Duodenal mucosa (tissue), 2 donors: ENCODE data around the gene TTC7B.

Experiments used
- H3K27ac ChIP-seq: one replicate; pipeline ENCODE4 v1.7.0; 2013; ENCODE audit warnings: low read depth, low read length
- H3K27me3 ChIP-seq, 2 donors: one replicate each; pipeline ENCODE4 v1.7.0; 2013; ENCODE audit warnings: low read length in 2 of 2, control low read depth in 1 of 2; ENCODE audit not compliant: insufficient read depth in 2 of 2, control insufficient read depth in 1 of 2
- H3K36me3 ChIP-seq, 2 donors: one replicate each; pipeline ENCODE4 v1.7.0; 2013; ENCODE audit warnings: low read length in 2 of 2, control low read depth in 1 of 2; ENCODE audit not compliant: insufficient read depth in 2 of 2, control insufficient read depth in 1 of 2
- H3K4me1 ChIP-seq, 2 donors: one replicate each; pipeline ENCODE4 v1.7.0; 2013; ENCODE audit warnings: low read length in 2 of 2, control low read depth in 1 of 2; ENCODE audit not compliant: insufficient read depth in 2 of 2, control insufficient read depth in 1 of 2
- H3K4me3 ChIP-seq, 2 donors: one replicate each; pipeline ENCODE4 v1.7.0; 2013; ENCODE audit warnings: low read length in 2 of 2, low read depth in 1 of 2
- H3K9ac ChIP-seq, 2 donors: one replicate each; pipeline ENCODE4 v1.7.0; 2013; ENCODE audit warnings: low read length in 2 of 2, low read depth in 1 of 2
- H3K9me3 ChIP-seq, 2 donors: one replicate each; pipeline ENCODE4 v1.7.0; 2013; ENCODE audit warnings: low read length in 2 of 2, control low read depth in 1 of 2; ENCODE audit not compliant: control insufficient read depth in 1 of 2

Gene TTC7B

DNA sequence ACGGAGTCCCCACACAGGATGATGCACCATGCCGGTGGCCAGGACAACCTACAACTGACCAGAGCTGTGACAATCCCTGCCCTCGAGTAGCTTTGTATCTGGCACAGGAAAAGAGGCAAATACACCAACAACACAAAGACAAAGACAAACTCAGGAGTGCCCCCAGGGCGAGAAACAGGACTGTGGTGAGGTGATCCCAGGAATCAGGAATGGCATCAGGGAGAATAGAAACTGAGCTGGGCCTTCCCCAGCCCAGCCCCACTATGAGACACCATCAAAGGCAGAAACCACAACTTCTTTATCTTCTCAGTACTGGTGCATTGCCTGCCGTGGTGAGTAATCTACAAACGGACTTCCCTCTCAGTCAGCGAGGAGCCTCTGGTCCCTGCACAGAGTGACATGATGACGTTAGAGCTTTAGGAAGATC, 157.7 kb downstream of the TTC7B start:
- H3K27ac ChIP-seq, result no peak overlapping the region
- no peaks in the 10 kb centered on the region for H3K36me3 ChIP-seq
- peaks cover 10 to 16% of the 10 kb centered on the region in 2 donors for H3K4me1 ChIP-seq
- H3K9me3 ChIP-seq, result no peaks in the 10 kb centered on the region
- H3K4me3 ChIP-seq, result no peak overlapping the region
- no peak overlapping the region for H3K9ac ChIP-seq
- no peaks in the 10 kb centered on the region for H3K27me3 ChIP-seq

DNA sequence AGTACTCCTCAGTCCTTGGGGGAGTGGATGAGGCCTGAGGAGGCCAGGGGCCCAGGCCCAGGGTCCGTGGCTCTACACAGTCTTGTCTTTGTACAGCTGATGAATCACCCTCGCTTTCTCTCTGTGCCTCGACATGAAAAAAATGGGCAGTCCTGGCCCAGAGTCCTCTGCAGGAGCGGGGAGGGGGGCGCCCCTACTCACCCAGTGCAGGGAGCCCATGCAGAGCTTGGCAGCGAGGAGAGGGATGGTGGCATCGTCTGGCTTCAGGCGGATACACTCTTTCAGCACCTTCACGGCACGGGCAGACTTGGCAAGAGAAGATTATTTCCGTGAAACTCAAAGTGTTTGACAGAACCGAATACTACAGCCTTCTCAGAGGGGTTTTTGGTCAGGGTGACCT, 159.3 kb downstream of the TTC7B start:
- Histone ChIP-seq H3K27me3 (no peaks in the 10 kb centered on the region), H3K9me3 (no peaks in the 10 kb centered on the region), H3K27ac (no peak overlapping the region), H3K4me1 (peaks cover 7 to 11% of the 10 kb centered on the region in 2 donors), H3K4me3 (no peak overlapping the region), H3K36me3 (no peaks in the 10 kb centered on the region), H3K9ac (no peak overlapping the region)

DNA sequence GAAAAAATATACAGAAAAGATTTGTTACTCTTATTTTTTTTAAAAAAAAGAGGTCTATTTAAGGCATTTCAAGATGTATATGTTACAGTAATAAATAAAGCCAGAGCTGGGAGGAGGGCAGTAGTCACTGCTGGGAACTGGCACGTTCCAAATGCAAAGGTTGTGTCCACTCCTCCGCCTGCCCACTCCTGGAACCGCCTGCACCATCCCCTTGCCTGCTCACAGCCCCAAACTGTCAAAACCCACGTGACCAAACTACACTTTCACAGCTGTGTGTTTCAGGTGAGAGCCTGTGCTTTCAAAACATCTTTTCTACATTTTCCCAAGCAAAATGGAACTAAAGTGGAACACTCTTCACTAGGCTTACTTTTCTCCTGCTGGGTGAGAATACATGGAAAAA, 160.4 kb downstream of the TTC7B start:
- no peaks in the 10 kb centered on the region for H3K27me3 ChIP-seq
- H3K4me1 ChIP-seq, result peaks cover 3 to 6% of the 10 kb centered on the region in 2 donors
- H3K4me3 ChIP-seq, result no peak overlapping the region
- no peaks in the 10 kb centered on the region for H3K9me3 ChIP-seq
- no peak overlapping the region for H3K27ac ChIP-seq
- no peak overlapping the region for H3K9ac ChIP-seq
- no peaks in the 10 kb centered on the region for H3K36me3 ChIP-seq

DNA sequence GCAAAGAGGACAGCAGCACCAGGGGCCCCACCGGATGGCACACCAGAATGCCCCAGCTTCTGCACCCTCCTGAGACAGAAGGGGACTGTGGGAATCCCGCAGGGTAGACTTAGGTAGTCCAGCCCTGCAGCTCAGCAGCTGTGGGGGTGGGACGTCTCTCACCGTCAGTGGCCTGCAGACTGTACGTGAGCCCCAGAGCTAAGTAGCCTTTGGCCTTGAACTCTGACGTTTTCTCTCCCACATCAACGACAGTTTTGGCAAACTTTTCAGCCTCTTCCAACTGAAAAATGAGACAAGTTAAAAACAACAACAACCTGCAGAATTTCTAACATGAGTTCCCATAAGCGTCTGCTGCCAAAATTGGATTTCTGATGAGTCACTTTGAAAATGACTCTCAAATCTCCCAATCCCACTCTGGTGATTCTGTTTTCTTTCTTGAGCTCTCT, 161.4 kb downstream of the TTC7B start:
- no peak overlapping the region for H3K27ac ChIP-seq
- H3K36me3 ChIP-seq, result no peaks in the 10 kb centered on the region
- no peaks in the 10 kb centered on the region for H3K9me3 ChIP-seq
- H3K4me3 ChIP-seq, result no peak overlapping the region
- H3K27me3 ChIP-seq, result no peaks in the 10 kb centered on the region
- H3K4me1 ChIP-seq, result no peaks in the 10 kb centered on the region
- H3K9ac ChIP-seq, result no peak overlapping the region

DNA sequence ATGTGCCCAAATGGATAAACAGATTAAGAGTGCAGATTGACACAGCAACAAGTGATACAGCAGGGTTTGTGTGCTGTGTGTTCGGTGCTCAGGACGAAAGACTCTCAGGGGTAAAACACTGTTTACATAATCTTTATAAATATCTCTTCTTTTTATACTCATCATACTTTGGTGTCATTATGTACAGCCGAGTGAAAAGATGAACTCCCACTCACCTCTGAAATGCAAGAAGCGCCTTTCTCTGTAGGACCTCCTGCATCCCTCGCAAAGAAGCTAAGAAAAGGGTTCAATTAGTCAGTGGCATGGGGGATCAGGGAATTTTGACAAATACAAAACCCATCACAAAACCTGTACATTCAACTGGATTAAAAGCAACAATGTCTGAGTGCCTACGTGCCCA, 163.6 kb downstream of the TTC7B start:
- Histone ChIP-seq H3K36me3 (no peaks in the 10 kb centered on the region), H3K27me3 (no peaks in the 10 kb centered on the region), H3K4me3 (no peak overlapping the region), H3K9me3 (no peaks in the 10 kb centered on the region), H3K27ac (no peak overlapping the region), H3K4me1 (no peaks in the 10 kb centered on the region), H3K9ac (no peak overlapping the region)

DNA sequence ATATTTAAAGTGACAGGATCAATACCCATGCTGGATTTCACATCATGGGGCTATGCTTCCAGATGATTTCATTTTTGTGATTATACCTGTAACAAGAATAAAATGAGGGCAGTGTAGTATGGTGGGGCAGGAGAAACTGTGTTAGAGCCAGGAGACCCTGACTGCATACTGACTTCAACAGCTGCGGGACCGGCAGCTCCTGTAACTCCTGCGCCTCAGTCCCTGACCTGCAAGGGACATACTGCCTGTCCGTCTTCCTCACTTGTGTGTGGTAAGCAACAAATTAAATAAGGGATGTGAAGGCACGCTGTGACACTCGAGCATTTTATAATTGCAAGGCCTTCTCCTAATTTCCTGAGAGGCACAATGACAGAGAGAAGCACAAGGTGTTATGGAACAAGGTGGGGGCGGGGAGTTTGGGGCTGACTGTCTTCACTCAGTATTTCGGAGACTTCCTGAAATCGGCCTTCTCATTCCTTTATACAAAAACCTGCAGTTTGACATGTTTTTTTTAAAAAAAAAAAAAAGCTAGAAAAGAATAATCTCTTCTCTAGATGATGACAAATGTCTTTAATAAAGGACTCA, 164.2 kb downstream of the TTC7B start:
- H3K36me3 ChIP-seq, result no peaks in the 10 kb centered on the region
- H3K9me3 ChIP-seq, result no peaks in the 10 kb centered on the region
- no peak overlapping the region for H3K27ac ChIP-seq
- no peak overlapping the region for H3K9ac ChIP-seq
- no peak overlapping the region for H3K4me3 ChIP-seq
- H3K27me3 ChIP-seq, result no peaks in the 10 kb centered on the region
- H3K4me1 ChIP-seq, result no peaks in the 10 kb centered on the region

DNA sequence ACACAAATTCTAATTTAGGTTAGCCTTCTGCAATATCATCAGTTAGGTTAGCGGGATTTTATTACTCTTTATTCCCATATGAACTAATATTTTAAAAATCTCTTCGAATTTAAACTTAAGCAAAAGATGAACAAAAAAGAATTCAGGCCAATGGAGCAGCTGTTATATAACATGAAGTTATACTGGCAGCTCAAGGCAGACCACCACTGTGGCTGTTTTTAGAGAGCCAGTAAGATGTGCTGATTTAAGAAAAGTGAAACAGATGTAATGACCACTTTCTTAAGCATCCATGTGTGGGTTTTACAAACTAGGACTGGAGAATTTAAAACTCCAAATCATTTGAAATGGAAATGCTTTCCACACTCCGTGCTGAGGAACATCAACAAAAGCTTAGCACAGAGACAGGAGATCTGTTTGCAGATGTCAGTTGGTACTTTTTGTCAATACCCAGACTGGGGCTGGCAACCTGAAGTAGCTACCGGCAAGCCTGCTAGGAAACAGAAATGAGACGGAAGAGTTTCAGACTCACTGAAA, 164.9 kb downstream of the TTC7B start:
- no peaks in the 10 kb centered on the region for H3K4me1 ChIP-seq
- H3K4me3 ChIP-seq, result no peak overlapping the region
- no peak overlapping the region for H3K27ac ChIP-seq
- no peaks in the 10 kb centered on the region for H3K9me3 ChIP-seq
- H3K36me3 ChIP-seq, result no peaks in the 10 kb centered on the region
- no peaks in the 10 kb centered on the region for H3K27me3 ChIP-seq
- H3K9ac ChIP-seq, result no peak overlapping the region

DNA sequence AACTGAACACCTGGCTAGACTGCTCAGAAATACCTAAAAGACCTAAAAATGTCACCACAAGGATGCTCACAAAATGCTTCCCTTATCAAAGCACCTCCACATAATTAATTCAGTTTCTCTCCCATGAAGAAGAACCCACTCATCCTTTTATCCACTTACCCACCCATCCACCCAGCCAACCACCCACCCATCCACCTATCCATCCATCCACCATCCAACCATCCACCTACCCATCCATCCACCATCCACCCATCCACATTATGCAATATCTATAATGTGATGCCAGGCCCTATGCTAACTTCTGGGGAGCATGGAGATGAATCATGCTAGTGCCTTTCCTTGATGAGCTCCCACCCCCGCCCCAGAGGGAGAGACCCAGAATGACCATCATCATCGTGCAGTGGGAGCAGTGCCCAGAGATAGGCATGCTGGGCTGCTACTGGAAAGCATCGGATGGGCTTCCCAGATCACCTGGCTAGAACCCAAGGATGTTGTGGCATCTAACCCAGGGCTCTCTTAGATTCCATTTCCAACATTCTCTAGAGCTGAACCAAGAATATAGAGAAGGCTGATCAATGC, 166.6 kb downstream of the TTC7B start:
- H3K27me3 ChIP-seq, result no peaks in the 10 kb centered on the region
- no peaks in the 10 kb centered on the region for H3K36me3 ChIP-seq
- H3K9ac ChIP-seq, result no peak overlapping the region
- no peak overlapping the region for H3K27ac ChIP-seq
- H3K4me3 ChIP-seq, result no peak overlapping the region
- H3K9me3 ChIP-seq, result no peaks in the 10 kb centered on the region
- H3K4me1 ChIP-seq, result peaks cover 0 to 4% of the 10 kb centered on the region in 2 donors

DNA sequence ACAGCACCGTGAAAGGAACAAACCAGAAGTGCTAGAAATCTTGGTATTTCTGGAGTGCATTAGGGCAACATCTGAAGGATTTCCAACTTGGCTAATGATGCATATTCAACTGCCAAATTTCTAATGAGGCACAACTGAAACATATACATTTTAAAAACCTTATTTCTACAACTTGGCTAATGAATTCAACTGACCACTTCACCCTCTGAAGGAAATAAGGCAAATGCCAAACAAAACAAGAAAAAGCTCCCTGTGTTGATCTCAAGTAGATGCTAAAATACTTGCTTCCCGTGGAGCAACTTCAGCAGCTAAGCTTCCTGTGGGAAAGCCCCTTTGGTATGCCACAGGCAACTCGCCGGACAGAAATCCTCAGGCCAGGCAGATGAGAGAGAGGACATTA, 167.1 kb downstream of the TTC7B start:
- peaks cover 0 to 4% of the 10 kb centered on the region in 2 donors for H3K4me1 ChIP-seq
- H3K27me3 ChIP-seq, result no peaks in the 10 kb centered on the region
- H3K27ac ChIP-seq, result no peak overlapping the region

DNA sequence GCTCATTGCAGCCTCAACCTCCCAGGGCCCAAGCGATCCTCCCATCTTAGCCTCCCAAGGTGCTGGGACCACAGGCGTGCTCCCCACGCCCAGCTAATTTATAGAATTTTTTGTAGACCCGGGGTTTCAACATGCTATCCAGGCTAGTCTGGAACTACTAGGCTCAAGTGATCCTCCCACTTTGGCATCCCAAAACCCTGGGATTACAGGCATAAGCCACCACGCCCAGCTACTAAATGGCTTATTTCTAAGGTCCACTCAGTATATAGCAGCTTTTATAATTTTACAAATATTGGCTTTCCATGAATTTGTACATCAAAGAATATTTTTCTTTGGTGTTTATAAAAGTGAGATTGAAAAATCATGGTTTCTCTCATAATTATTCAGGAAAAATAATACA, 167.8 kb downstream of the TTC7B start:
- Histone ChIP-seq H3K27me3 (no peaks in the 10 kb centered on the region), H3K9me3 (no peaks in the 10 kb centered on the region), H3K36me3 (no peaks in the 10 kb centered on the region), H3K4me3 (no peak overlapping the region), H3K9ac (no peak overlapping the region), H3K4me1 (peaks cover 0 to 4% of the 10 kb centered on the region in 2 donors), H3K27ac (no peak overlapping the region)

More for the DNA sequence above, 167.1 kb downstream of the TTC7B start:
- Histone ChIP-seq H3K36me3 (no peaks in the 10 kb centered on the region), H3K9ac (no peak overlapping the region), H3K4me3 (no peak overlapping the region), H3K9me3 (no peaks in the 10 kb centered on the region)
